GM11168 (cell line): ENCODE measurements around the gene GGNBP2.

Experiments used
- in situ Hi-C: fragments of 300-500 bp; cut with MboI; formaldehyde crosslinking; loops from one replicate; pipeline ENCODE4 v1.12.0; 2022; ENCODE audit warnings: low sequenced_read_pairs; ENCODE audit not compliant: unreplicated experiment

Gene GGNBP2

GRCh38 chr17:36623281-36623680 lies 78.6 kb downstream of the GGNBP2 start:
- in situ Hi-C loops = no loop called here

DNA sequence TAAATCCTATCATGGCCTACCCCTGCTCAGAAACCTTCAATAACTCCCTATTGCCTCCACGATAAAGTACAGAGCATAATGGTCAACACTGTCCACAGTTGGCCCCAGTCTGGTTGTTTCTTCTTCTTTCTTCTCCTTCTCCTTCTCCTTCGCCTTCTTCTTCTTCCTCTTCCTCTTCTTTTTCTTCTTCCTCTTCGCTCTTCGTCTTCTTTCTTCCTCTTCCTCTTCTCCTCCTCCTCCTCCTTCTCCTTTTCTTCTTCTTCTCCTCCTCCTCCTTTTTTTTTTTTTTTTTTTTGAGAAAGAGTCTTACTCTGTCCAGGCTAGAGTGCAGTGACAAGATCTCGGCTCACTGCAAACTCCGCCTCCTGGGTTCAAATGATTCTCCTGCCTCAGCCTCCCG lies 80.5 kb downstream of the GGNBP2 start:
- in situ Hi-C loops = loop anchor here (25.0 kb wide), 2 partner anchors 437 to 612 kb away; no protein-coding TSS in a partner anchor

DNA sequence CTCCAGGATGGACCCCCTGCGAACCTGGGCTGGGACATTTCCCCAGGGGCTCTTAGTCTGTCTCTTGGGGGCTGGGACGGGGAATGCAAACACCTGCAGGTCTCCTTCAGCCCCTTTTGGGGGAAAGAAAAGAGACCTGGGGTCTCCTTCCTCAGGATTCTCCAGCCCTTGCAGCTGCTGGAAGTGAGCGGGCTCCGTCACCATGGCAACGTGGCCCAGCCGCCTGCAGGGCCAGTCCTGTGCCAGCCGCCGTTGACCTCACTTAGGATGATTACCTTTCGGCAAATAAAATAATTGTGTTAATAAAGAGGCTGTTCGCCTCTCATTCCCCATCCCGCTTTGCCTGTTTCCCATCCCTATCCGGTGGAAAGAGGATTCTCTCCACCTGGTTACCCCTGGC lies 82.4 kb downstream of the GGNBP2 start:
- in situ Hi-C loops = loop anchor here (25.0 kb wide), 2 partner anchors 435 to 610 kb away; no protein-coding TSS in a partner anchor

GRCh38 chr17:36628576-36628975 lies 83.9 kb downstream of the GGNBP2 start:
- in situ Hi-C loops = loop anchor here (25.0 kb wide), 2 partner anchors 434 to 609 kb away; no protein-coding TSS in a partner anchor

DNA sequence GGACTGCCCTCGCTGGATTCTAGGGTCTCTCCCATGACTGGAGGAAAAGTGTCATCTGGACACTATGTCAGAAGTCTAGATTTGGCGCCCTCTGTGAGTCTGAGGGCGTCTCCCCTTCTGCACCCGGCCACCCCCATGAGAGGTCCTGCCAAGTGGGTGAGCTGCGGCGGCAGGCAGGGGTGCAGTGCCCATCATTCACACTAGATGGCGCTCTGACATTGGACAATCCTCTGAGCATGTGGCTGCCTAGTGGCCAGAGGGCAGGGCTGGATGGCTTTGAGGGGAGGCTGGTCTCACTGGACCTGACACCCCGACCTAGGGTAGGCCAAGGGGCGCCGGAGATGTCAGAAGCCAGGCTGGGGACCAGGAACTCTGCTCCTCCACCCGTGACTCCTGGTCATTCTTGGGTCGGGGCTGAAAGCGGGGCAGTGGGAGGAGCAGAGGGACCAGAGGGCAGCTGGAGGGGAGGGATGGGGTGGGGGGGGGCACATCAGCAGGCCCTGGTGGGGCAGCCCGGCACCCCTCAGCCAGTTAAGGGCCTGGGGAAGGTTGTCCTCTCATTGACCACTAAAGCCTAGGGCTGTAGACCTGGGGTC lies 84.6 kb downstream of the GGNBP2 start:
- in situ Hi-C loops = loop anchor here (25.0 kb wide), 2 partner anchors 433 to 608 kb away; no protein-coding TSS in a partner anchor

DNA sequence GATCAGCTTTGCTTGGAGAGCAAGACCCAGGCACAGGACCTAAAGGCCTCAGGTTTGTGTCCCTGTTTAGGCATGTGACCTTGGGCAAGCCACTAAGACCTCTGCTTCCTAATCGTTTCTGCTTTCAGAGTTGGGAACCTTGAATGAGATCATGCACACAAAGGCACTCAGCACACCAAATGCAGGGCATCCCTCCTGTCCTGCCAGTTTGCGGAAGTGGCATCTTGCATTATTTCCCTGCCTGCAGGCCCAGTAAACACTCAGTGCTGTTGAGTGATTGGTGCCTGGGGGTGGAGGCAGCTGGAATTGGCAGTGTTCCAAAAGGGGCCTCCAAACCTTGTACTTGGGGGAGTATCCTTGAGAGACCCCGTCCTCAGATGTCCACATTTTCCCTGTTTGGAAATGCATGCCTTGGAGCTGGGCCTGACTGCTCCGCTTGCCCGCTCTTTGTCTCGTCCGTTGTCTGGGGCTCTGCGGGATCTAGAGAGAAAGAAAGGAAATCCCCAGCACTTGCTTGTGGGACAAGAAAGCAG lies 85.3 kb downstream of the GGNBP2 start:
- in situ Hi-C loops = loop anchor here (25.0 kb wide), 2 partner anchors 432 to 607 kb away; no protein-coding TSS in a partner anchor

DNA sequence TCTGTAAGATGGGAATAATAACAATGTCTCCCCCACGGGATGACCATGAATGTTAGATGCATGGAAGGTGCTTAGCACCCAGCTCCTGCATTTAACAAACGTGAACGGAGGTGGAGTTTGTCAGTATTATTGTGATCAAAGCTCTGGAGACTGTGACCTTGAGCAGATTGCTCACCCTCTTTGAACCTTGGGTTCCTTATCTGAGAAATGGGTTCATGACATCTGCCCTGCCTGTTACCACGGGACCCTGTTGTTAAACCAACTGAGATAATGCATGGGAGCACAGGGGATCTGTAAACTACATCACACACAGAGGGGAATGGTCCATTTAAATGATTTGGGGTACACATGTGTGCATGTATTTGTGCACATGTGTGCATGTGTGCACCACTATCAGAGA lies 86.3 kb downstream of the GGNBP2 start:
- in situ Hi-C loops = loop anchor here (25.0 kb wide), 2 partner anchors 431 to 606 kb away; no protein-coding TSS in a partner anchor

- in situ Hi-C loops = loop anchor here (25.0 kb wide), 2 partner anchors 429 to 604 kb away; no protein-coding TSS in a partner anchor
Measured at GRCh38 chr17:36632916-36633771, 88.4 kb downstream of the GGNBP2 start.
